ENCODE results near the gene TNK1.
"Not testable (repeated sequence)": the region's sequence is repeated elsewhere in the genome, so short reads cannot be mapped to it uniquely, and the experiment has no call there.

Gene TNK1

DNA sequence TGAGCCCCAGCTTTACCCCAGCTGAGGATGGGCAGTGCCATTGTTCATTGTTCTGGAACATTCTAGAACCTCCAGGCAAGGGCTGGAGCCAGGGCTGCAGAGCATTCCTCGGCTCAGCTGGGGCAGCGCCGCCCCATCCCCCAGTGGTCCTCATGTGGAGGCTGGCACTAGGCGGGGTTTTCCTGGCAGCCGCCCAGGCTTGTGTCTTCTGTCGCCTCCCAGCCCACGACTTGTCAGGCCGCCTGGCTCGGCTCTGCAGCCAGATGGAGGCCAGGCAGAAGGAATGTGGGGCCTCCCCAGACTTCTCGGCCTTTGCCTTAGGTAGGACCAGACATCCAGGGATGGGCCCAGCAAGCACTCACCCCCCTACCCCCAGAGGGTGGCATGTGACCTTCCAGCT lies 25.8 kb upstream of the TNK1 start, which contains the start of gene TMEM95:
Gene TMEM95 (plus strand): TSS at position 104 of the 400 bp plus-strand sequence. CDS start 49 bp downstream, at position 153.
- no peak for DNase-seq
- Histone ChIP-seq H3K27ac (ENCODE audit: insufficient read depth, low read length, poor library complexity, severe bottlenecking) (no peak within 1 kb of the TSS), H3K9me3 (ENCODE audit: control insufficient read depth, low read length) (no peaks in the 10 kb centered on the region), H3K36me3 (ENCODE audit: control insufficient read depth, insufficient read depth, low read length) (no peaks in the 10 kb centered on the region), H3K27me3 (replicated peaks; ENCODE audit: control insufficient read depth, insufficient read depth, low read length, poor library complexity, severe bottlenecking) (no peaks in the 10 kb centered on the region), H3K4me1 (ENCODE audit: control insufficient read depth, insufficient read depth, low read length, poor library complexity, severe bottlenecking) (peaks cover 28% of the 10 kb centered on the region), H3K4me3 (ENCODE audit: insufficient read depth, low read depth, low read length, poor library complexity, severe bottlenecking) (no peak within 1 kb of the TSS)

GRCh38 chr17:7355573-7355972 lies 25.3 kb upstream of the TNK1 start:
- DNase-seq = no peak
- Histone ChIP-seq H3K27ac (ENCODE audit: insufficient read depth, low read length, poor library complexity, severe bottlenecking) (no peak overlapping the region), H3K36me3 (ENCODE audit: control insufficient read depth, insufficient read depth, low read length) (no peaks in the 10 kb centered on the region), H3K4me1 (ENCODE audit: control insufficient read depth, insufficient read depth, low read length, poor library complexity, severe bottlenecking) (peaks cover 25% of the 10 kb centered on the region), H3K9me3 (ENCODE audit: control insufficient read depth, low read length) (no peaks in the 10 kb centered on the region), H3K27me3 (replicated peaks; ENCODE audit: control insufficient read depth, insufficient read depth, low read length, poor library complexity, severe bottlenecking) (no peaks in the 10 kb centered on the region), H3K4me3 (ENCODE audit: insufficient read depth, low read depth, low read length, poor library complexity, severe bottlenecking) (no peak overlapping the region)

DNA sequence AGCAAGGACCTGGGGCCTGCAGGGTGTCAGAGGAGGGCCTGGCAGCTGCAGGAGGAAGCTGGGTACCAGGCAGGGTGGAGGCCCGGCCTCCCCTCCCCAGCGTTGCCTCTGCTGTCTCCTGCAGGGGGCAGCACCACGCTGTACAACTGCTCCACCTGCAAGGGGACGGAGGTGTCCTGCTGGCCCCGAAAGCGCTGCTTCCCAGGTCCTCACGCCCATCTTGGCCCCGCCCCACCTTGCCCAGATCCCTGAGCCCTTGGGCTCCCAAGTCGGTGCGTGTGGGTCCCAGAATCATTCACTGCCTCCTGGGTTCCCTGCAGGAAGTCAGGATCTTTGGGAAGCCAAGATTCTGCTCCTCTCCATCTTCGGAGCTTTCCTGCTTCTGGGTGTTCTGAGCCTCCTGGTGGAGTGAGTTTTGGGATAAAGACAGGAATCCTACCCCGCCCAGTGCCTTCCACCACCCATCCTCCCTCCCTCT lies 24.8 kb upstream of the TNK1 start:
- DNase-seq = peak; percentile 63 to 73 (median 64)
- H3K27me3 ChIP-seq (replicated peaks; ENCODE audit: control insufficient read depth, insufficient read depth, low read length, poor library complexity, severe bottlenecking) = no peaks in the 10 kb centered on the region
- no peak overlapping the region for H3K4me3 ChIP-seq (ENCODE audit: insufficient read depth, low read depth, low read length, poor library complexity, severe bottlenecking)
- no peak overlapping the region for H3K27ac ChIP-seq (ENCODE audit: insufficient read depth, low read length, poor library complexity, severe bottlenecking)
- H3K4me1 ChIP-seq (ENCODE audit: control insufficient read depth, insufficient read depth, low read length, poor library complexity, severe bottlenecking) = peaks cover 19% of the 10 kb centered on the region
- H3K36me3 ChIP-seq (ENCODE audit: control insufficient read depth, insufficient read depth, low read length) = no peaks in the 10 kb centered on the region
- no peaks in the 10 kb centered on the region for H3K9me3 ChIP-seq (ENCODE audit: control insufficient read depth, low read length)

- Histone ChIP-seq H3K27me3 (replicated peaks; ENCODE audit: control insufficient read depth, insufficient read depth, low read length, poor library complexity, severe bottlenecking) (no peaks in the 10 kb centered on the region), H3K4me1 (ENCODE audit: control insufficient read depth, insufficient read depth, low read length, poor library complexity, severe bottlenecking) (peaks cover 17% of the 10 kb centered on the region), H3K27ac (ENCODE audit: insufficient read depth, low read length, poor library complexity, severe bottlenecking) (no peak overlapping the region), H3K36me3 (ENCODE audit: control insufficient read depth, insufficient read depth, low read length) (no peaks in the 10 kb centered on the region), H3K4me3 (ENCODE audit: insufficient read depth, low read depth, low read length, poor library complexity, severe bottlenecking) (no peak overlapping the region), H3K9me3 (ENCODE audit: control insufficient read depth, low read length) (no peaks in the 10 kb centered on the region)
- DNase-seq = no peak
Observed at GRCh38 chr17:7356756-7357155, 24.1 kb upstream of the TNK1 start.

DNA sequence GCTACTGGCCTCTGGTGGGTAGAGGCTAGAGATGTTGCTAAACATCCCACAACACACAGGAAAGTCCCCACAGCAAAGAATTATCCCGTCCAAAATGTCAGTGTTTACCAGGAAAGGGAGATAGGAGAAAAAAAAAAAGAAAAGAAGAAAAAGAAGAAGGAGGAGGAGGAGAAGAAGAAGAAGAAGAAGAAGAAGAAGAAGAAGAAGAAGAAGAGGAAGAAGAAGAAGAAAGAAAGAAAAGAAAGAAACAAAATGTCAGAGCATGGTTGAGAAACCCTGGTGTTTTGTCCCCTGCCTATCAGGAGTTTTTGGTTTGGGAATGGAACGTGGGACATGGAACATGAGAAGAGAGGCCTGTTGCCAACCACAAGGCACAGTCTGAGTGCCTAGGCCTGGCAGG lies 23.5 kb upstream of the TNK1 start:
- H3K4me3 ChIP-seq (ENCODE audit: insufficient read depth, low read depth, low read length, poor library complexity, severe bottlenecking) = no peak overlapping the region
- no peaks in the 10 kb centered on the region for H3K27me3 ChIP-seq (replicated peaks; ENCODE audit: control insufficient read depth, insufficient read depth, low read length, poor library complexity, severe bottlenecking)
- DNase-seq = no peak
- no peak overlapping the region for H3K27ac ChIP-seq (ENCODE audit: insufficient read depth, low read length, poor library complexity, severe bottlenecking)
- H3K4me1 ChIP-seq (ENCODE audit: control insufficient read depth, insufficient read depth, low read length, poor library complexity, severe bottlenecking) = peaks cover 12% of the 10 kb centered on the region
- no peaks in the 10 kb centered on the region for H3K36me3 ChIP-seq (ENCODE audit: control insufficient read depth, insufficient read depth, low read length)
- no peaks in the 10 kb centered on the region for H3K9me3 ChIP-seq (ENCODE audit: control insufficient read depth, low read length)

GRCh38 chr17:7361906-7362305 lies 19.0 kb upstream of the TNK1 start:
- Histone ChIP-seq H3K4me1 (ENCODE audit: control insufficient read depth, insufficient read depth, low read length, poor library complexity, severe bottlenecking) (no peaks in the 10 kb centered on the region), H3K4me3 (ENCODE audit: insufficient read depth, low read depth, low read length, poor library complexity, severe bottlenecking) (no peak overlapping the region), H3K9me3 (ENCODE audit: control insufficient read depth, low read length) (no peaks in the 10 kb centered on the region), H3K36me3 (ENCODE audit: control insufficient read depth, insufficient read depth, low read length) (no peaks in the 10 kb centered on the region), H3K27me3 (replicated peaks; ENCODE audit: control insufficient read depth, insufficient read depth, low read length, poor library complexity, severe bottlenecking) (no peaks in the 10 kb centered on the region), H3K27ac (ENCODE audit: insufficient read depth, low read length, poor library complexity, severe bottlenecking) (no peak overlapping the region)
- no peak for DNase-seq

DNA sequence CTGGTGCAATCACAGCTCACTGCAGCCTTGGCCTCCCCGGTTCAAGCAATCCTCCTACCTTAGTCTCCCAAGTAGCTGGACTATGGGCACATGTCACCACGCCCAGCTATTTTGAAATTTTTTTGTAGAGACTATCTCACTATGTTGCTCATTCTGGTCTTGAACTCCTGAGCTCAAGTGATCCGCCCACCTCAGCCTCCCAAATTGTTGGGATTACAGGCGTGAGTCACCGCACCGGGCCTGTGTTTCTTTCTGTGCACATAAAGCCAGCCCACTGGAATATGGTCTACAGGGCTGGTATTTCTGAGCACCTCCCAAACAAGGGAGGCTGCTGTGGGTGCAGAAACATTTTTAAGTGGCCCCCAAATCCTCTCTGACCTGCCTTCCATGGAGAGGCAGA lies 17.6 kb upstream of the TNK1 start:
- Histone ChIP-seq H3K27me3 (replicated peaks; ENCODE audit: control insufficient read depth, insufficient read depth, low read length, poor library complexity, severe bottlenecking) (no peaks in the 10 kb centered on the region), H3K4me1 (ENCODE audit: control insufficient read depth, insufficient read depth, low read length, poor library complexity, severe bottlenecking) (no peaks in the 10 kb centered on the region), H3K9me3 (ENCODE audit: control insufficient read depth, low read length) (no peaks in the 10 kb centered on the region), H3K4me3 (ENCODE audit: insufficient read depth, low read depth, low read length, poor library complexity, severe bottlenecking) (no peak overlapping the region), H3K36me3 (ENCODE audit: control insufficient read depth, insufficient read depth, low read length) (no peaks in the 10 kb centered on the region), H3K27ac (ENCODE audit: insufficient read depth, low read length, poor library complexity, severe bottlenecking) (no peak overlapping the region)
- DNase-seq = no peak

GRCh38 chr17:7365963-7366362 lies 14.9 kb upstream of the TNK1 start:
- H3K27ac ChIP-seq (ENCODE audit: insufficient read depth, low read length, poor library complexity, severe bottlenecking); DNase-seq; H3K4me3 ChIP-seq (ENCODE audit: insufficient read depth, low read depth, low read length, poor library complexity, severe bottlenecking); H3K27me3 ChIP-seq (replicated peaks; ENCODE audit: control insufficient read depth, insufficient read depth, low read length, poor library complexity, severe bottlenecking); H3K4me1 ChIP-seq (ENCODE audit: control insufficient read depth, insufficient read depth, low read length, poor library complexity, severe bottlenecking); H3K36me3 ChIP-seq (ENCODE audit: control insufficient read depth, insufficient read depth, low read length); H3K9me3 ChIP-seq (ENCODE audit: control insufficient read depth, low read length): not testable (repeated sequence)

DNA sequence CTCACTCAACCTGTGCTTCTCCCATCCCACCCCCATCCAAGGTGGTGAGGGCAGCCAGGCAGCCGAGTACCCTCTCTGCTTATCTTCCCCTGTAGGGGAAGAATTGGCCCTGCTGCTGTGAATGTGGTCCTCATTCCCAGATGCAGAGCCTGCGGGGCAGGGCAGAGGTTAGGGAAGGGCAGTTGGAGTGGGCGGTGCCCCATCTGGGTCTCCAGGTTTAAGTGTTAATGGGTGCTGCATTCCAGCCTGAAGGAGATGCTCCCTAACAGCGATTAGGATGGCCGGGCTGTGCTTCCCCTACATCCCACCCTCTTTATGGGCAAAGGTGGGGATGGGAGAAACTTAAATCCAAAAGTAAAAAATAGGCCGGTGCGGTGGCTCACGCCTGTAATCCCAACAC lies 13.8 kb upstream of the TNK1 start:
- H3K9me3 ChIP-seq (ENCODE audit: control insufficient read depth, low read length) = no peaks in the 10 kb centered on the region

GRCh38 chr17:7367918-7368598 lies 12.8 kb upstream of the TNK1 start:
- no peak overlapping the region for H3K27ac ChIP-seq (ENCODE audit: insufficient read depth, low read length, poor library complexity, severe bottlenecking)
- no peaks in the 10 kb centered on the region for H3K27me3 ChIP-seq (replicated peaks; ENCODE audit: control insufficient read depth, insufficient read depth, low read length, poor library complexity, severe bottlenecking)
- no peak overlapping the region for H3K4me3 ChIP-seq (ENCODE audit: insufficient read depth, low read depth, low read length, poor library complexity, severe bottlenecking)
- no peaks in the 10 kb centered on the region for H3K4me1 ChIP-seq (ENCODE audit: control insufficient read depth, insufficient read depth, low read length, poor library complexity, severe bottlenecking)
- no peaks in the 10 kb centered on the region for H3K9me3 ChIP-seq (ENCODE audit: control insufficient read depth, low read length)
- no peak for DNase-seq
- H3K36me3 ChIP-seq (ENCODE audit: control insufficient read depth, insufficient read depth, low read length) = no peaks in the 10 kb centered on the region

More for the DNA sequence above, 13.8 kb upstream of the TNK1 start:
- Histone ChIP-seq H3K4me3 (ENCODE audit: insufficient read depth, low read depth, low read length, poor library complexity, severe bottlenecking) (no peak overlapping the region), H3K27me3 (replicated peaks; ENCODE audit: control insufficient read depth, insufficient read depth, low read length, poor library complexity, severe bottlenecking) (no peaks in the 10 kb centered on the region), H3K27ac (ENCODE audit: insufficient read depth, low read length, poor library complexity, severe bottlenecking) (no peak overlapping the region), H3K4me1 (ENCODE audit: control insufficient read depth, insufficient read depth, low read length, poor library complexity, severe bottlenecking) (no peaks in the 10 kb centered on the region), H3K36me3 (ENCODE audit: control insufficient read depth, insufficient read depth, low read length) (no peaks in the 10 kb centered on the region)
- DNase-seq = no peak
